ENCODE results near the gene BRPF1. TPM values are rescaled to one million over a fixed set of nuclear protein-coding genes. Genes with fewer than 3 reads are reported as not detected.

Gene BRPF1
- total and polyA plus RNA-seq, 10 of the 15 experiments (the other 5 are each of a cell fraction or from before 2014, with no cell fraction given) = 1.2 to 25.3 (median 13.6) TPM

DNA sequence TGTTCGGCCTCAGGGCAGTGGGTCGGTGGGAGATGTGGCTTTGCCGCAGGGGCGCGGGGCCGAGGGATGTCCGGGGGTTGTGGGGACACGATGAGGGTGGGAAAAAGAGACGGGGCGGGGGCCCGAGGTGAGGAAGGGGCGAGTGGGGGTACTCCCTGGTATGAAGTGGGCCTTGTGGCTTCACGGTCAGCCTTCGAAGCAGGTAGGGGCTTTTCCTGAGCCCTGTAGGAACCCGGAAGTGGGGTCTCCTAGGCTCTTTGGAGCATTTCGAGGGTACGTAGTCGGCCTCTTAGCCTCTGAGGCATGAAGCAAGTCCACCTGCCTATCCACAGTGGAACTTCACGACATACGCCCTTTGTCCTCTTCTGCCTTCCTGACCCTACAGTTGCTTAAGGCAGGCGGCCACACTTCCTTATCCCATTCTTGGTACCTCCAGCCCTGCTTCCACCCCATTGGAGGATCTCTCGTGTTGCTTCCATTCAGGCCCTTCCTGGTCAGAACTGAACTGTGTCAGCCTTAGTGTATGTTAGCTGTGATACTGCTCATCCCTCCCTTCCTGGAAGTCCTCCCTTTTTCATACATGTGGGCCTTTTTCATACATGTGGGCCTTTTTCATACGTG lies 61.7 kb downstream of the BRPF1 start (continued):
- TF ChIP-seq, protein P1, sequence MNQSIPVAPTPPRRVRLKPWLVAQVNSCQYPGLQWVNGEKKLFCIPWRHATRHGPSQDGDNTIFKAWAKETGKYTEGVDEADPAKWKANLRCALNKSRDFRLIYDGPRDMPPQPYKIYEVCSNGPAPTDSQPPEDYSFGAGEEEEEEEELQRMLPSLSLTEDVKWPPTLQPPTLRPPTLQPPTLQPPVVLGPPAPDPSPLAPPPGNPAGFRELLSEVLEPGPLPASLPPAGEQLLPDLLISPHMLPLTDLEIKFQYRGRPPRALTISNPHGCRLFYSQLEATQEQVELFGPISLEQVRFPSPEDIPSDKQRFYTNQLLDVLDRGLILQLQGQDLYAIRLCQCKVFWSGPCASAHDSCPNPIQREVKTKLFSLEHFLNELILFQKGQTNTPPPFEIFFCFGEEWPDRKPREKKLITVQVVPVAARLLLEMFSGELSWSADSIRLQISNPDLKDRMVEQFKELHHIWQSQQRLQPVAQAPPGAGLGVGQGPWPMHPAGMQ (IDR thresholded peaks at IDR 0.05; ENCODE audit: borderline replicate concordance) = no peak
- TF ChIP-seq SPI1 (IDR thresholded peaks at IDR 0.05; ENCODE audit: borderline replicate concordance, insufficient read depth, low read depth, low read length) (peak; percentile 46; the same call in 1 of the 2 replicates), CHD2 (IDR thresholded peaks at IDR 0.05; ENCODE audit: borderline replicate concordance, low read depth, low read length) (no peak), PML (IDR thresholded peaks at IDR 0.05; ENCODE audit: low read length) (0 out of 2 replicates have a peak, but pooled peaks have one; percentile 8), MEF2B (IDR thresholded peaks at IDR 0.05; ENCODE audit: partially characterized antibody, poor library complexity, severe bottlenecking) (peak; percentile 51), POLR2AphosphoS5 (IDR thresholded peaks at IDR 0.05; ENCODE audit: low read length) (peak; percentile 92), CBX3 (IDR thresholded peaks at IDR 0.05; ENCODE audit: borderline replicate concordance, low read depth) (no peak), TAF1 (IDR thresholded peaks at IDR 0.05; ENCODE audit: borderline replicate concordance, low read depth, low read length) (no peak), FOXK2 (IDR thresholded peaks at IDR 0.05) (no peak), NR2C1 (IDR thresholded peaks at IDR 0.05) (no peak), ZNF207 (IDR thresholded peaks at IDR 0.05; ENCODE audit: borderline replicate concordance) (no peak), RBBP5 (conservative IDR thresholded peaks at IDR 0.05) (no peak), JUNB (IDR thresholded peaks at IDR 0.05) (no peak), FOS (IDR thresholded peaks at IDR 0.05; ENCODE audit: borderline replicate concordance, extremely low read depth, insufficient read length) (no peak), SIN3A (IDR thresholded peaks at IDR 0.05; ENCODE audit: low read depth, low read length) (peak; percentile 32; the same call in 1 of the 2 replicates), RB1 (IDR thresholded peaks at IDR 0.05; ENCODE audit: borderline replicate concordance) (no peak), POLR2A (IDR thresholded peaks at IDR 0.05; ENCODE audit: low read depth, low read length) (peak; percentile 52)
- TF ChIP-seq, protein P2, sequence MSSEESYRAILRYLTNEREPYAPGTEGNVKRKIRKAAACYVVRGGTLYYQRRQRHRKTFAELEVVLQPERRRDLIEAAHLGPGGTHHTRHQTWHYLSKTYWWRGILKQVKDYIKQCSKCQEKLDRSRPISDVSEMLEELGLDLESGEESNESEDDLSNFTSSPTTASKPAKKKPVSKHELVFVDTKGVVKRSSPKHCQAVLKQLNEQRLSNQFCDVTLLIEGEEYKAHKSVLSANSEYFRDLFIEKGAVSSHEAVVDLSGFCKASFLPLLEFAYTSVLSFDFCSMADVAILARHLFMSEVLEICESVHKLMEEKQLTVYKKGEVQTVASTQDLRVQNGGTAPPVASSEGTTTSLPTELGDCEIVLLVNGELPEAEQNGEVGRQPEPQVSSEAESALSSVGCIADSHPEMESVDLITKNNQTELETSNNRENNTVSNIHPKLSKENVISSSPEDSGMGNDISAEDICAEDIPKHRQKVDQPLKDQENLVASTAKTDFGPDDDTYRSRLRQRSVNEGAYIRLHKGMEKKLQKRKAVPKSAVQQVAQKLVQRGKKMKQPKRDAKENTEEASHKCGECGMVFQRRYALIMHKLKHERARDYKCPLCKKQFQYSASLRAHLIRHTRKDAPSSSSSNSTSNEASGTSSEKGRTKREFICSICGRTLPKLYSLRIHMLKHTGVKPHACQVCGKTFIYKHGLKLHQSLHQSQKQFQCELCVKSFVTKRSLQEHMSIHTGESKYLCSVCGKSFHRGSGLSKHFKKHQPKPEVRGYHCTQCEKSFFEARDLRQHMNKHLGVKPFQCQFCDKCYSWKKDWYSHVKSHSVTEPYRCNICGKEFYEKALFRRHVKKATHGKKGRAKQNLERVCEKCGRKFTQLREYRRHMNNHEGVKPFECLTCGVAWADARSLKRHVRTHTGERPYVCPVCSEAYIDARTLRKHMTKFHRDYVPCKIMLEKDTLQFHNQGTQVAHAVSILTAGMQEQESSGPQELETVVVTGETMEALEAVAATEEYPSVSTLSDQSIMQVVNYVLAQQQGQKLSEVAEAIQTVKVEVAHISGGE (CRISPR knock-in tag; IDR thresholded peaks at IDR 0.05) = no peak
- TF ChIP-seq, protein P3, sequence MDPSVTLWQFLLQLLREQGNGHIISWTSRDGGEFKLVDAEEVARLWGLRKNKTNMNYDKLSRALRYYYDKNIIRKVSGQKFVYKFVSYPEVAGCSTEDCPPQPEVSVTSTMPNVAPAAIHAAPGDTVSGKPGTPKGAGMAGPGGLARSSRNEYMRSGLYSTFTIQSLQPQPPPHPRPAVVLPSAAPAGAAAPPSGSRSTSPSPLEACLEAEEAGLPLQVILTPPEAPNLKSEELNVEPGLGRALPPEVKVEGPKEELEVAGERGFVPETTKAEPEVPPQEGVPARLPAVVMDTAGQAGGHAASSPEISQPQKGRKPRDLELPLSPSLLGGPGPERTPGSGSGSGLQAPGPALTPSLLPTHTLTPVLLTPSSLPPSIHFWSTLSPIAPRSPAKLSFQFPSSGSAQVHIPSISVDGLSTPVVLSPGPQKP (IDR thresholded peaks at IDR 0.05; ENCODE audit: low read depth, low read length) = no peak
- TF ChIP-seq, protein P4, sequence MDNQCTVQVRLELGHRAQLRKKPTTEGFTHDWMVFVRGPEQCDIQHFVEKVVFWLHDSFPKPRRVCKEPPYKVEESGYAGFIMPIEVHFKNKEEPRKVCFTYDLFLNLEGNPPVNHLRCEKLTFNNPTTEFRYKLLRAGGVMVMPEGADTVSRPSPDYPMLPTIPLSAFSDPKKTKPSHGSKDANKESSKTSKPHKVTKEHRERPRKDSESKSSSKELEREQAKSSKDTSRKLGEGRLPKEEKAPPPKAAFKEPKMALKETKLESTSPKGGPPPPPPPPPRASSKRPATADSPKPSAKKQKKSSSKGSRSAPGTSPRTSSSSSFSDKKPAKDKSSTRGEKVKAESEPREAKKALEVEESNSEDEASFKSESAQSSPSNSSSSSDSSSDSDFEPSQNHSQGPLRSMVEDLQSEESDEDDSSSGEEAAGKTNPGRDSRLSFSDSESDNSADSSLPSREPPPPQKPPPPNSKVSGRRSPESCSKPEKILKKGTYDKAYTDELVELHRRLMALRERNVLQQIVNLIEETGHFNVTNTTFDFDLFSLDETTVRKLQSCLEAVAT (IDR thresholded peaks at IDR 0.05) = no peak
- TF ChIP-seq, protein P5, sequence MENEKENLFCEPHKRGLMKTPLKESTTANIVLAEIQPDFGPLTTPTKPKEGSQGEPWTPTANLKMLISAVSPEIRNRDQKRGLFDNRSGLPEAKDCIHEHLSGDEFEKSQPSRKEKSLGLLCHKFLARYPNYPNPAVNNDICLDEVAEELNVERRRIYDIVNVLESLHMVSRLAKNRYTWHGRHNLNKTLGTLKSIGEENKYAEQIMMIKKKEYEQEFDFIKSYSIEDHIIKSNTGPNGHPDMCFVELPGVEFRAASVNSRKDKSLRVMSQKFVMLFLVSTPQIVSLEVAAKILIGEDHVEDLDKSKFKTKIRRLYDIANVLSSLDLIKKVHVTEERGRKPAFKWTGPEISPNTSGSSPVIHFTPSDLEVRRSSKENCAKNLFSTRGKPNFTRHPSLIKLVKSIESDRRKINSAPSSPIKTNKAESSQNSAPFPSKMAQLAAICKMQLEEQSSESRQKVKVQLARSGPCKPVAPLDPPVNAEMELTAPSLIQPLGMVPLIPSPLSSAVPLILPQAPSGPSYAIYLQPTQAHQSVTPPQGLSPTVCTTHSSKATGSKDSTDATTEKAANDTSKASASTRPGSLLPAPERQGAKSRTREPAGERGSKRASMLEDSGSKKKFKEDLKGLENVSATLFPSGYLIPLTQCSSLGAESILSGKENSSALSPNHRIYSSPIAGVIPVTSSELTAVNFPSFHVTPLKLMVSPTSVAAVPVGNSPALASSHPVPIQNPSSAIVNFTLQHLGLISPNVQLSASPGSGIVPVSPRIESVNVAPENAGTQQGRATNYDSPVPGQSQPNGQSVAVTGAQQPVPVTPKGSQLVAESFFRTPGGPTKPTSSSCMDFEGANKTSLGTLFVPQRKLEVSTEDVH (IDR thresholded peaks at IDR 0.05; ENCODE audit: low read depth, partially characterized antibody) = no peak

All from GM12878 (cell line).